NCI-H2107 (cell line): Measurements from ENCODE around the gene TAS1R1.
"Not testable (repeated sequence)": the region's sequence is repeated elsewhere in the genome, so short reads cannot be mapped to it uniquely, and the experiment has no call there.

Experiments used
- DNase-seq: peaks from one replicate; lab custom pipeline; 2025; lab: John Stamatoyannopoulos, UW

Gene TAS1R1

DNA sequence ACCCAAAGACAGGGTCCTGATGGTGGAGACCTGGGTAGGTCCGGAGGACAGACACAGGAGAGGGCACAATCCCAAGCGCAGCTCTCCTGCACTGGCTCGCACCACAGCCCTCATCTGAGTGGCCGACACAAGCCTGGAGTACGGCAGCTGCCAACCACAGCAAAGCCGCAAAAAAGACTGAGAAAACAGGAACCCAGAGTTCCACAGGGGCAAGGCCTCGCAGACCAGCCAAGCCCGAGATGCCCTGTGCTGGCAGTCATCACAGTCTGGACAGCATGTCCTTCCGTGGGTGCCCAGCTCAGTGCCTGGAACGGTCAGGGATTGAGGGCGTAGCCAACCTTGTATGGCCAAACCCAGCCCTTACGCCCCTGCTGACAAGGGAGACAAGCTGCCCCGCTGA lies 36.1 kb downstream of the TAS1R1 start:
- DNase-seq: no peak

GRCh38 chr1:6591644-6592043 lies 36.5 kb downstream of the TAS1R1 start:
- no peak for DNase-seq

DNA sequence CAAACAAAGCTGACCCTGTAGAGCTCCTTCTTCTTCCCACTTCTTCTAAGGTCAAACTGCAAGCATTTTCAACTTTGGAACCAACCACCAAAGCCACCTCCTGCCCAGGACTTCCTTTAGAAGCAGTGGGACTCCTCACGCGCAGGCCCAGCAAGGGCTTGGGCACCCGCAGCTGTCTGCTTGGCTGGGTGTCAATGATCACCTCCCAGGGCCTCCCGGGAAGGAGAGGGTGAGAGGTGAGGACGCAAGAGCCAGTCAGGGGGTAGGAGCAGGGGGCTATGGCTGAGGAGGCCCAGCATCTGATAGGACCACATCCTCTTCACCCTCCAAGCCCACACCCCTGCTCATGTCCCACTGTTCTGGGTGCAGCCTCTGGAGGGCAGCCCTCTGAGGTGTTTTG lies 37.3 kb downstream of the TAS1R1 start:
- no peak for DNase-seq

- no peak for DNase-seq
Measured at GRCh38 chr1:6592865-6593593, 37.9 kb downstream of the TAS1R1 start.

DNA sequence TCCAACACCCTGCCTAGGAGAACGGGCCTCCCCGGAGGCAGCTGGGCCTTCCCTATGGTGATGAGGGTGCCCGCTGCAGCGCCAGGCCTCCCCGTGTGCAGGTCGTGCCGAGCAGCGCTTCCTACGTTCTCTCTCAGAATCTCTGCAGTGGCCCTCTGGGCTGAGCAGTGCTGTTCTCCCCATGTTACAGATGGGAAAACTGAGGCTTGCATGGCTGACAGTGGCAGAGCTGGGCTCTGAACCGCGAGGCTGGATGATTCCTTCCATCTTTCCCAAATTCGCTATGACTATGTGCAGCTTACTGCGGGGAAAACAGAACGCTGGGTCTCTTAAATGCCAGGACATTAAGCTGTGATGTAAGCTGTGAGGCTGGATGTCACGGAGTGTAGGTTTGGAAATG lies 38.7 kb downstream of the TAS1R1 start:
- no peak for DNase-seq

GRCh38 chr1:6594977-6595740 lies 40.1 kb downstream of the TAS1R1 start:
- no peak for DNase-seq

DNA sequence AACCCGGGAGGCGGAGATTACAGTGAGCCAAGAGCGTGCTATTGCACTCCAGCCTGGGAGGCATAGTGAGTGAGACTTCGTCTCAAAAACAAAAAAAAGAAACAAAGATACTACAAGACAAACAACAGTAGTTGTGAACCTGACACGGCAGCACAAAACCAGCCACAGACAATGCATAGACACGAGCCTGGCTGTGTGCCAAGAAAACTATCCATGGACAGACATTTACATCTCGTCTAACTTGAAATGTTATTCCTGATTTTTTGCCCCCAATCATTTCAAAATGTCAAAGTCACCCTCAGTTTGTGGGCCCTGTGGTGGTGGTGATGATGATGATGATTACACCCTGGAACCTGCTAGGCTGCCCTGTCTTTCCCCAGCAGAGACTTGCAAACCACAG lies 41.2 kb downstream of the TAS1R1 start:
- no peak for DNase-seq

DNA sequence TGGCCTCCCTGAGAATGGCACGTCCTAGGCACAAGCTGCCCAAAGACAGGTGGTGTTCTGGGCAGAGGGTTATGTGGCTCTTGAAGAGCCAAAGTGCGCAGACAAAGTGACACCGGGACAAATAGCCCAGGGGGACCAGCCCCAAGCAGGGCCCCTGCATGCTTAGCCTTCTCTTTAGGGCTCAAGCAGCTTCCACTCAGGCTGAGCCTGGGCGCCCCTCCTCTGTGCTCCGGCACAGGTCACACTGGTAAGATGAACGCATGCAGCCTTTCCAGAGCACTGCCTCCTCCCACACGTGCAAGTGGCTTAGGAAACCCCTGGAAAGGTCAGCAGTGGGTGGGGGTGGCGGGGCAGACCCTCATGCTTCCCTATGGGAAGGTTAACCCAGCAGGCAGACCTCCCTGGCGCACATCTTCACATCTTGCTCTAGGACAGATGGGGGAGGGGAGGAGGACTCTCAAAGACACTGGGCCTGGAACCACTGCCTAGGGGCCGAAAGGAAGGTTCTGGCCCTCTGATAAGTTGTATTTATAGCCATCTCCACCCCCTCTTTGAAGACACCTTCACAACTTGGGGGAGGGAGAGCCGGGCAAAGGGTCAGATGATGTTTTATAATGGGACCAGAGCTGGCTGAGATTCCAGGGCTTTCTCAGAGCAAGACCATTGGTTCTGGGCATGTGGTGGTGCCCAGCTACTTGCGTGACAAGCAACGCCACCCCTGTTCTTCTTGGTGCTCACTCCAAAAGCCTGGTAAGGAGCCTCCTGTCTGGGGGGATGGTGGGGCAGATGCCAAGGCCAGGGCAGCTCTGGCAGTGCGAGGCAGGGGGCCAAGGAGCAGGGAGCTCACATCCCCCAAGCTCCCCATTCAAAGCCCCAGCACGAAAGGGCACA lies 42.0 kb downstream of the TAS1R1 start:
- no peak for DNase-seq

DNA sequence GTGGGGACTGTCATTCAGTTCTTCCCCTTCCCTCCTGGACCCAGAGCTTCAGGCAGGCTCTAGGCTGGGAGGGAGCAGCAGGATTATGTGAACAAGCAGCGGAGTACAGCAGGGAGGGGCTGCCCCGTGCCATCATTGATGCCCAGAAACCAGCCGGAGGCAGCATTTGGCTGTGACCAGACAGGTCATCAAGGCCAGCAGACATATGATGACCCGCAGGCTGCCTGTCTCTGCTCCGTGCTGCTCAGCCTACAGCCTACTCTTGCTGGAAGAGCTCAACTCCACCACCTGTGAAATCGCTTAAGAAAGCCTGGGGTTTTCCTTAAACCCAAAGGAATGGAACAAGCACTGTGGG lies 42.6 kb downstream of the TAS1R1 start:
- no peak for DNase-seq

DNA sequence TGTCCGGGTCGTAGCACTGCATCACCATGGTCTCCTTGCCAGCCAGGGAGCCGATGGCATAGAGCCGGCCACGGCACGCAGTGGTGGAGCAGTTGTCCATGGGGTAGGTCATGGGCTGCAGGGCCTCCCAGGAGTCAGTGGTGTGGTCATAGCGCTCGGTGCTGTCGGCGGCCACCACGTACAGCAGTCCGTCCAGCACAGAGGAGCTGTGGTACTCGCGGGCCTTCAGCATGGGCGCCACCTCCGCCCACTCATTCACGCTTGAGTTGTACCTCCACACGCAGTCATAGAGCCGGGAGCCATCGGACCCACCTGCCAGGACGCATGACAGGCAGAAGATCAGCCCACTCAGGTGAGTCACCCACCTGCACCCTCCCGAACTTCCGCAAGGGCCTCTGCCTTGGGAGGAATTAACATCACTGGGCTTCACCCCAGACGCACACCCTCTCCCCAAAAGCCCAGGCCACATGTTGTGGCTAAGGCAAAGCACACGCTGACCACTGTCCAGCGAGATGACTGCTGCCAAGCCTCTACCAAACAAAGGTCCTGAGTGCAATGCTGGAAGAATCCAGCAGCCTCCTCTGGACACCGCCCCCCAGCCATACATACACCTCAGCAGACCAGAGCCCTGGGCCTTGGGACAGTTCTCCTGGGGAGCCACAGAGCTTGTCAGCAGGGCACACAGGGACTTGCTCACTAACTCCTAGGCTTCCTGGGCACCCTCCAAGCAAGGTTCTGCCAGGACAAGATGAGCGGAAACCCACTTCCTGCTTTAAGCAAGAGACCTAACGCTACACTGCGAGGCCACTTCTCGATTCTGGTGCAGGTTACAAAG lies 44.3 kb downstream of the TAS1R1 start:
- no peak for DNase-seq

- DNase-seq: not testable (repeated sequence)
Measured at GRCh38 chr1:6599991-6600390, 44.9 kb downstream of the TAS1R1 start.

GRCh38 chr1:6600410-6601048 lies 45.4 kb downstream of the TAS1R1 start:
- DNase-seq: no peak

DNA sequence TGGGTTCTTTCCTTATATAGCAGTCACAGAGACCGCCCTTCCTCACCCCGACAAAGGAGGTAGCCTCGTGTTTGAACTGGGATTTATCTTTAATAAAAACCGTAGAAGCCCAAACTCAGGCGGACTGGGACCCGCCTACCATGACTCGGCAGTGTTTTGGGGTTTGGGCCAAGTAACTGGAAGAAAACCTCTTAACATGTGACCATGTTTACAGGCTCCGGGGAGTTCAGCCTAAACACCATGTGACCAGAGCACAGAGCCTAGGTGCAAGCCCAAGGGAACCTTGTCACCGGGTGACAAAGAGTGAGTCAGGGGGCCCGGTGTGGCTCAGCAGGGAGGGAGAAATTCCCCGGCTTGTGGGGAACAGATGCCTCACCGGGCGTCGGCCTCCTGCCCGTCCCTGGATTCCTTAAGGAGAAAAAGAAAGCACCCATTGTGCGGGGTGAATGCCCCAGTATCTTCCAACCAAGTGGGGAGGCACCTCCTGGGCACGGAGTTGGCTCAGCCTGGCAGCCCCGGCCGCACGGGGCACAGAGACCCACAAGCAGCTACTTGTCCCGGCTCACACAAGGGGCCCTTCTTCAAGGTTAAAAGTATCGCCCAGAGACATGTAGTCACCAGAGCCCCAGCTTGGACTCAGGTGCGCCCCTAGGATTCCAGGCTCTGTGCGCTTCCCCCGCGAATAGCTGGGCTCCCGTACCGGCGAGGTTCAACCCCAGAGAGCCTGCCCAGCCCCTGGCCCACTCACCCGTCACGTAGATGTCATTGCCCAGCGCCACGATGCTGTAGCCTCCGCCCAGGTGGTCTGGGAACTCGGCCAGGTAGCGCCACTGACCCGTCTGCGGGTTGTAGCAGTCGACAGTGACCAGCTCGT lies 46.2 kb downstream of the TAS1R1 start:
- no peak for DNase-seq

GRCh38 chr1:6601923-6602668 lies 47.0 kb downstream of the TAS1R1 start:
- no peak for DNase-seq

GRCh38 chr1:6602669-6603237 lies 47.6 kb downstream of the TAS1R1 start, which contains the start of gene KLHL21:
KLHL21 (minus strand) TSS chr1:6602869; CDS start chr1:6602817, 52 bp downstream.
- DNase-seq: no peak

- DNase-seq: no peak
Measured at GRCh38 chr1:6603238-6603914, 48.3 kb downstream of the TAS1R1 start.

GRCh38 chr1:6603915-6604558 lies 48.9 kb downstream of the TAS1R1 start:
- DNase-seq: no peak
